ENCODE data around the gene KRTAP5-7.

The KRTAP5-7 gene

GRCh38 chr11:71557257-71557656, 30.2 kb downstream of the KRTAP5-7 start:
- H3K27ac Mint-ChIP-seq = no peak overlapping the region
- H3K4me3 Mint-ChIP-seq = no peak overlapping the region
- H3K36me3 Mint-ChIP-seq (ENCODE audit: low read depth) = no peaks in the 10 kb centered on the region
- H3K27me3 Mint-ChIP-seq (ENCODE audit: low read depth, poor library complexity) = peaks cover 11% of the 10 kb centered on the region
- H3K9me3 Mint-ChIP-seq = peaks cover 44% of the 10 kb centered on the region
- H3K4me1 Mint-ChIP-seq = no peaks in the 10 kb centered on the region
- TF ChIP-seq CTCF (IDR thresholded peaks at IDR 0.05) = no peak
- DNase-seq = no peak

GRCh38 chr11:71558996-71559395, 31.9 kb downstream of the KRTAP5-7 start:
- no peak for DNase-seq
- H3K4me1 Mint-ChIP-seq = peaks cover 4% of the 10 kb centered on the region
- H3K36me3 Mint-ChIP-seq (ENCODE audit: low read depth) = no peaks in the 10 kb centered on the region
- peaks cover 20% of the 10 kb centered on the region for H3K27me3 Mint-ChIP-seq (ENCODE audit: low read depth, poor library complexity)
- TF ChIP-seq CTCF (IDR thresholded peaks at IDR 0.05) = no peak
- H3K9me3 Mint-ChIP-seq = peaks cover 44% of the 10 kb centered on the region
- no peak overlapping the region for H3K27ac Mint-ChIP-seq
- no peak overlapping the region for H3K4me3 Mint-ChIP-seq

- Mint-ChIP-seq H3K9me3 (peaks cover 43% of the 10 kb centered on the region), H3K4me3 (no peak overlapping the region), H3K27ac (no peak overlapping the region), H3K36me3 (ENCODE audit: low read depth) (no peaks in the 10 kb centered on the region), H3K27me3 (ENCODE audit: low read depth, poor library complexity) (peaks cover 26% of the 10 kb centered on the region), H3K4me1 (peaks cover 26% of the 10 kb centered on the region)
- TF ChIP-seq CTCF (IDR thresholded peaks at IDR 0.05) = no peak
- no peak for DNase-seq
These were observed 35.1 kb downstream of the KRTAP5-7 start for GRCh38 chr11:71562120-71562519.

GRCh38 chr11:71563406-71563805, 36.3 kb downstream of the KRTAP5-7 start:
- H3K4me1 Mint-ChIP-seq = peaks cover 38% of the 10 kb centered on the region
- H3K36me3 Mint-ChIP-seq (ENCODE audit: low read depth) = no peaks in the 10 kb centered on the region
- no peak overlapping the region for H3K27ac Mint-ChIP-seq
- DNase-seq = peak; percentile 23
- H3K9me3 Mint-ChIP-seq = peaks cover 31% of the 10 kb centered on the region
- TF ChIP-seq CTCF (IDR thresholded peaks at IDR 0.05) = peak; percentile 23
- H3K4me3 Mint-ChIP-seq = no peak overlapping the region
- peaks cover 23% of the 10 kb centered on the region for H3K27me3 Mint-ChIP-seq (ENCODE audit: low read depth, poor library complexity)

- H3K9me3 Mint-ChIP-seq = peaks cover 22% of the 10 kb centered on the region
- no peak for TF ChIP-seq CTCF (IDR thresholded peaks at IDR 0.05)
- H3K36me3 Mint-ChIP-seq (ENCODE audit: low read depth) = no peaks in the 10 kb centered on the region
- peaks cover 46% of the 10 kb centered on the region for H3K4me1 Mint-ChIP-seq
- peaks cover 23% of the 10 kb centered on the region for H3K27me3 Mint-ChIP-seq (ENCODE audit: low read depth, poor library complexity)
- no peak overlapping the region for H3K4me3 Mint-ChIP-seq
- DNase-seq = no peak
- H3K27ac Mint-ChIP-seq = no peak overlapping the region
These were observed 37.4 kb downstream of the KRTAP5-7 start for GRCh38 chr11:71564430-71564829.

GRCh38 chr11:71565263-71565662, 38.2 kb downstream of the KRTAP5-7 start, which contains the start of gene KRTAP5-10:
TSS of gene KRTAP5-10 (plus strand) at chr11:71565563. CDS start at chr11:71565588, 25 bp downstream.
- DNase-seq = no peak
- no peak within 1 kb of the TSS for H3K27ac Mint-ChIP-seq
- peaks cover 46% of the 10 kb centered on the region for H3K4me1 Mint-ChIP-seq

More at GRCh38 chr11:71565263-71565662, 38.2 kb downstream of the KRTAP5-7 start, which contains the start of gene KRTAP5-10:
- Mint-ChIP-seq H3K9me3 (peaks cover 14% of the 10 kb centered on the region), H3K4me3 (no peak within 1 kb of the TSS), H3K36me3 (ENCODE audit: low read depth) (no peaks in the 10 kb centered on the region), H3K27me3 (ENCODE audit: low read depth, poor library complexity) (peaks cover 23% of the 10 kb centered on the region)
- no peak for TF ChIP-seq CTCF (IDR thresholded peaks at IDR 0.05)

Measured in nephron progenitor cell (in vitro differentiated cells).